Caco-2 (cell line): ENCODE measurements around the gene C6orf89. TPM values are rescaled to one million over a fixed set of nuclear protein-coding genes. Genes with fewer than 3 reads are reported as not detected.

Experiments used
- BruUV-seq: library from RNA; stranded (reverse); fragments of 400-500 nt; replicated peaks from 2 replicates; lab custom pipeline; 2021; lab: Mats Ljungman, UMichigan
- CTCF ChIA-PET: fragments of 300-600 bp; sonication (Branson Sonifier 250); formaldehyde crosslinking; loops from one replicate; lab custom pipeline; 2022; ENCODE audit warnings: antibody characterized with exemption; lab: Charles Lee
- POLR2A ChIA-PET: fragments of 300-600 bp; sonication (Branson Sonifier 250); formaldehyde crosslinking; loops from one replicate; lab custom pipeline; 2022; ENCODE audit warnings: antibody characterized with exemption; lab: Charles Lee
- DNase-seq, 2 experiments: peaks; one replicate each; pipeline versions ENCODE4 v3.0.0 to v3.0.0-alpha.2; 2020 to 2022
- H3K27me3 ChIP-seq: replicated peaks from 2 replicates; pipeline ENCODE4 v1.6.0; 2011; ENCODE audit warnings: low read length; ENCODE audit not compliant: control insufficient read depth, insufficient read depth
- H3K36me3 ChIP-seq: 2 replicates; pipeline ENCODE4 v1.5.1; 2011; ENCODE audit warnings: low read length; ENCODE audit not compliant: control insufficient read depth, insufficient read depth
- H3K4me1 ChIP-seq: fragments of 250-450 bp; sonication (Bioruptor Pico); 2 replicates; pipeline ENCODE4 v1.5.1; 2020; ENCODE audit warnings: mild to moderate bottlenecking
- H3K4me3 ChIP-seq: 2 replicates; pipeline ENCODE4 v1.5.1; 2011; ENCODE audit warnings: low read depth, mild to moderate bottlenecking, control low read depth, low read length
- H3K9me3 ChIP-seq: fragments of 250-450 bp; sonication (Bioruptor Pico); 2 replicates; pipeline ENCODE4 v1.5.1; 2020; ENCODE audit warnings: mild to moderate bottlenecking, moderate library complexity
- H3K27ac Mint-ChIP-seq: one replicate; pipeline ENCODE4 v1.8.0; 2022; ENCODE audit warnings: mixed read lengths; ENCODE audit not compliant: unreplicated experiment
- H3K27me3 Mint-ChIP-seq: one replicate; pipeline ENCODE4 v1.8.0; 2022; ENCODE audit warnings: mixed read lengths; ENCODE audit not compliant: insufficient read depth, unreplicated experiment
- H3K36me3 Mint-ChIP-seq: one replicate; pipeline ENCODE4 v1.8.0; 2022; ENCODE audit warnings: mild to moderate bottlenecking, mixed read lengths; ENCODE audit not compliant: insufficient read depth, unreplicated experiment
- H3K4me1 Mint-ChIP-seq: one replicate; pipeline ENCODE4 v1.8.0; 2022; ENCODE audit warnings: low read depth, mixed read lengths; ENCODE audit not compliant: unreplicated experiment
- H3K4me3 Mint-ChIP-seq: one replicate; pipeline ENCODE4 v1.8.0; 2022; ENCODE audit warnings: mild to moderate bottlenecking, moderate library complexity, mixed read lengths; ENCODE audit not compliant: unreplicated experiment
- H3K9me3 Mint-ChIP-seq: one replicate; pipeline ENCODE4 v1.8.0; 2022; ENCODE audit warnings: mixed read lengths; ENCODE audit not compliant: unreplicated experiment
- intact Hi-C: fragments of 100-400 bp; cut with micrococcal nuclease; formaldehyde crosslinking; loops from one replicate; pipeline ENCODE4 v1.10.0; 2022; ENCODE audit not compliant: unreplicated experiment
- total RNA-seq: library from RNA; stranded (reverse); gene quantifications from 2 replicates; pipeline ENCODE4 v1.2.3, GENCODE V29; 2022
- TF ChIP-seq, protein P1 (sequence below), 2 experiments: fragments of 200-600 bp in 1 of 2; IDR thresholded peaks; 1 replicate in 1 of 2; 2 replicates in 1 of 2; pipeline versions ENCODE4 v1.5.1 to v1.8.0; 2011 to 2022; ENCODE audit warnings: antibody characterized with exemption in 1 of 2, control low read depth in 1 of 2, inconsistent platforms in 1 of 2, low read depth in 1 of 2, low read length in 1 of 2, mild to moderate bottlenecking in 1 of 2, moderate library complexity in 1 of 2; ENCODE audit not compliant: insufficient read depth in 1 of 2, severe bottlenecking in 1 of 2, unreplicated experiment in 1 of 2

Gene C6orf89
- total RNA-seq, 1 experiment from 2014 or later, result 24.4 TPM

DNA sequence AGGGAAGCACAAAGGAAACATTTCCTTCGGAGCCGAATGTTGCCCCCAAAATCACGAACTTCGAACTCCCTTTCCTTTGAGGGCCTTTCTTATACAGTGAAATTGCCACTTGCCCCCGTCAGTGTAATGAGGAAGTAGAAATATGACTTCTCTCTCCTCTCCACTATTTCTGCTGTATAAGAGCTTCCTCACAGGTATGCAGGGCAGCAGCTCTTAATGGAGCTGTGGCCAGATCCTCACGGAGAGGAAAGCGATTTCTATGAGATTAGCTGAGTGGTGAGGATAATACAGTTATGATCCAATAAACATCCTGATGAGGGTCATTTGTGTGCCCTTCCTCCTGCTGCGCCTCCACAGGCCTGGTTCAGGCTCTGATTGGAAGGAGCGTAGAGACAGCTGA lies 35.7 kb upstream of the C6orf89 start:
- no peak overlapping the region for H3K4me3 ChIP-seq
- BruUV-seq, result no TSS peak
- ChIA-PET CTCF (interaction anchor here (1.0 kb wide), 1 partner anchor 64 kb away, joined by 3 read pairs; no protein-coding TSS in a partner anchor), POLR2A (no interaction called here)
- H3K4me1 ChIP-seq, result no peaks in the 10 kb centered on the region
- Mint-ChIP-seq H3K4me1 (peaks cover 8% of the 10 kb centered on the region), H3K9me3 (no peaks in the 10 kb centered on the region), H3K27ac (no peak overlapping the region), H3K36me3 (peaks cover 18% of the 10 kb centered on the region), H3K4me3 (no peak overlapping the region), H3K27me3 (no peaks in the 10 kb centered on the region)
- TF ChIP-seq, protein P1, sequence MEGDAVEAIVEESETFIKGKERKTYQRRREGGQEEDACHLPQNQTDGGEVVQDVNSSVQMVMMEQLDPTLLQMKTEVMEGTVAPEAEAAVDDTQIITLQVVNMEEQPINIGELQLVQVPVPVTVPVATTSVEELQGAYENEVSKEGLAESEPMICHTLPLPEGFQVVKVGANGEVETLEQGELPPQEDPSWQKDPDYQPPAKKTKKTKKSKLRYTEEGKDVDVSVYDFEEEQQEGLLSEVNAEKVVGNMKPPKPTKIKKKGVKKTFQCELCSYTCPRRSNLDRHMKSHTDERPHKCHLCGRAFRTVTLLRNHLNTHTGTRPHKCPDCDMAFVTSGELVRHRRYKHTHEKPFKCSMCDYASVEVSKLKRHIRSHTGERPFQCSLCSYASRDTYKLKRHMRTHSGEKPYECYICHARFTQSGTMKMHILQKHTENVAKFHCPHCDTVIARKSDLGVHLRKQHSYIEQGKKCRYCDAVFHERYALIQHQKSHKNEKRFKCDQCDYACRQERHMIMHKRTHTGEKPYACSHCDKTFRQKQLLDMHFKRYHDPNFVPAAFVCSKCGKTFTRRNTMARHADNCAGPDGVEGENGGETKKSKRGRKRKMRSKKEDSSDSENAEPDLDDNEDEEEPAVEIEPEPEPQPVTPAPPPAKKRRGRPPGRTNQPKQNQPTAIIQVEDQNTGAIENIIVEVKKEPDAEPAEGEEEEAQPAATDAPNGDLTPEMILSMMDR (IDR thresholded peaks at IDR 0.05; ENCODE audit: insufficient read depth in 1 of 2, low read depth in 1 of 2, low read length in 1 of 2, severe bottlenecking in 1 of 2, unreplicated experiment in 1 of 2), result no peak
- H3K27me3 ChIP-seq, result no peaks in the 10 kb centered on the region
- DNase-seq, result no peak
- intact Hi-C loops, result no loop called here
- H3K36me3 ChIP-seq, result no peaks in the 10 kb centered on the region
- H3K9me3 ChIP-seq, result no peaks in the 10 kb centered on the region

GRCh38 chr6:36851149-36851614 lies 34.6 kb upstream of the C6orf89 start:
- H3K4me3 Mint-ChIP-seq, result no peak overlapping the region
- no peaks in the 10 kb centered on the region for H3K4me1 ChIP-seq
- peak in 1 of 2 experiments; percentile 61 for DNase-seq
- ChIA-PET CTCF (interaction anchor here (0.6 to 2.7 kb wide), 12 partner anchors 21 to 361 kb away, joined by 3 to 16 read pairs (median 4); partner anchors contain the start of gene PPIL1), POLR2A (no interaction called here)
- H3K4me1 Mint-ChIP-seq, result peaks cover 8% of the 10 kb centered on the region
- H3K9me3 Mint-ChIP-seq, result no peaks in the 10 kb centered on the region
- H3K36me3 Mint-ChIP-seq, result peaks cover 18% of the 10 kb centered on the region
- no peaks in the 10 kb centered on the region for H3K9me3 ChIP-seq
- no peaks in the 10 kb centered on the region for H3K27me3 ChIP-seq
- H3K36me3 ChIP-seq, result no peaks in the 10 kb centered on the region; the same call in 1 of the 2 replicates
- BruUV-seq, result no TSS peak
- intact Hi-C loops, result loop anchor here (1.0 kb wide), 2 partner anchors 41 to 85 kb away; no protein-coding TSS in a partner anchor
- H3K4me3 ChIP-seq, result no peak overlapping the region
- TF ChIP-seq, protein P1 (IDR thresholded peaks at IDR 0.05; ENCODE audit: insufficient read depth in 1 of 2, low read depth in 1 of 2, low read length in 1 of 2, severe bottlenecking in 1 of 2, unreplicated experiment in 1 of 2), result peak; percentile 79 to 82
- no peak overlapping the region for H3K27ac Mint-ChIP-seq
- no peaks in the 10 kb centered on the region for H3K27me3 Mint-ChIP-seq

DNA sequence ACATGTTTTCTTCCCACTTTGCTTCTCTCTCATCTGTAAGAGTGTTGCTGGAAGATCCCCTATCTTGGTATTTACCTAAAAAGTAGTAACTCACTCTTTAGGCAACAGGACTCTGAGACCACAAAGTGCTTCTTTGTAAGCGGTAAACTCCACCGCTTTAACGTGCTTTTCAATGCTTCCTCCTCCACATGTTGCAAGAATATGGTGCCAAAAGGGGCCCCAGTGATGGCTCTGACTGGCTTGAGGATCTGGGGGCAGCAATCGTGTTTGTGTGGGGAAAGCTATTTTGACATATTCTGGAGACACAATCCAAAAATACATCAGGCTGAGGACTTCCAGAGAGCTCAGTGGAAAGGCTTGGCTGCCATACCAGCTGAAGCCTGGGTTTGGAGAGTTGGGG lies 34.1 kb upstream of the C6orf89 start:
- peaks cover 18% of the 10 kb centered on the region for H3K36me3 Mint-ChIP-seq
- POLR2A ChIA-PET, result no interaction called here
- no peak overlapping the region for H3K4me3 Mint-ChIP-seq
- TF ChIP-seq, protein P1 (IDR thresholded peaks at IDR 0.05; ENCODE audit: insufficient read depth in 1 of 2, low read depth in 1 of 2, low read length in 1 of 2, severe bottlenecking in 1 of 2, unreplicated experiment in 1 of 2), result no peak
- Histone ChIP-seq H3K36me3 (no peaks in the 10 kb centered on the region; the same call in 1 of the 2 replicates), H3K4me3 (no peak overlapping the region), H3K4me1 (no peaks in the 10 kb centered on the region), H3K27me3 (no peaks in the 10 kb centered on the region), H3K9me3 (no peaks in the 10 kb centered on the region)
- H3K9me3 Mint-ChIP-seq, result no peaks in the 10 kb centered on the region
- intact Hi-C loops, result loop anchor here (1.0 kb wide), 2 partner anchors 41 to 85 kb away; no protein-coding TSS in a partner anchor
- H3K27ac Mint-ChIP-seq, result no peak overlapping the region
- BruUV-seq, result no TSS peak
- peaks cover 8% of the 10 kb centered on the region for H3K4me1 Mint-ChIP-seq
- CTCF ChIA-PET, result interaction anchor here (0.6 to 2.7 kb wide), 15 partner anchors 22 to 361 kb away, joined by 3 to 16 read pairs (median 4); partner anchors contain the start of gene PPIL1
- H3K27me3 Mint-ChIP-seq, result no peaks in the 10 kb centered on the region
- DNase-seq, result no peak
